GF-D8 (cell line): ENCODE measurements around the gene FITM1.

Experiments used
- DNase-seq: peaks from one replicate; lab custom pipeline; 2025; lab: John Stamatoyannopoulos, UW

Gene FITM1

GRCh38 chr14:24119691-24120090 lies 10.8 kb upstream of the FITM1 start:
- DNase-seq: no peak

GRCh38 chr14:24121210-24121609 lies 9.2 kb upstream of the FITM1 start:
- DNase-seq: no peak

GRCh38 chr14:24122416-24122815 lies 8.0 kb upstream of the FITM1 start:
- DNase-seq: no peak

DNA sequence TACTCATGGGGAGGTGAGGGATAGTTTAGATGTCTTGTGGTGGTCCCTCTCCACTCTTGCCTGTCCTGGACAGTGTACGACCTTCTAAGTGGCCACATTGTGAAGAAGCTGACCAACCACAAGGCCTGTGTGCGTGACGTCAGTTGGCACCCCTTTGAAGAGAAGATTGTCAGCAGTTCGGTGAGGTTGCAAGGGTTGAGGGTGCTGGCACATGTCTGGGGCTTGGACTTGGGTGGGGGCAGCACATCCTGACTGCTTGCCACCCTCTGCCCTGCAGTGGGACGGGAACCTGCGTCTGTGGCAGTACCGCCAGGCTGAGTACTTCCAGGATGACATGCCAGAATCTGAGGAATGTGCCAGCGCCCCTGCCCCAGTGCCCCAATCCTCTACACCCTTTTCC lies 7.6 kb upstream of the FITM1 start:
- no peak for DNase-seq

DNA sequence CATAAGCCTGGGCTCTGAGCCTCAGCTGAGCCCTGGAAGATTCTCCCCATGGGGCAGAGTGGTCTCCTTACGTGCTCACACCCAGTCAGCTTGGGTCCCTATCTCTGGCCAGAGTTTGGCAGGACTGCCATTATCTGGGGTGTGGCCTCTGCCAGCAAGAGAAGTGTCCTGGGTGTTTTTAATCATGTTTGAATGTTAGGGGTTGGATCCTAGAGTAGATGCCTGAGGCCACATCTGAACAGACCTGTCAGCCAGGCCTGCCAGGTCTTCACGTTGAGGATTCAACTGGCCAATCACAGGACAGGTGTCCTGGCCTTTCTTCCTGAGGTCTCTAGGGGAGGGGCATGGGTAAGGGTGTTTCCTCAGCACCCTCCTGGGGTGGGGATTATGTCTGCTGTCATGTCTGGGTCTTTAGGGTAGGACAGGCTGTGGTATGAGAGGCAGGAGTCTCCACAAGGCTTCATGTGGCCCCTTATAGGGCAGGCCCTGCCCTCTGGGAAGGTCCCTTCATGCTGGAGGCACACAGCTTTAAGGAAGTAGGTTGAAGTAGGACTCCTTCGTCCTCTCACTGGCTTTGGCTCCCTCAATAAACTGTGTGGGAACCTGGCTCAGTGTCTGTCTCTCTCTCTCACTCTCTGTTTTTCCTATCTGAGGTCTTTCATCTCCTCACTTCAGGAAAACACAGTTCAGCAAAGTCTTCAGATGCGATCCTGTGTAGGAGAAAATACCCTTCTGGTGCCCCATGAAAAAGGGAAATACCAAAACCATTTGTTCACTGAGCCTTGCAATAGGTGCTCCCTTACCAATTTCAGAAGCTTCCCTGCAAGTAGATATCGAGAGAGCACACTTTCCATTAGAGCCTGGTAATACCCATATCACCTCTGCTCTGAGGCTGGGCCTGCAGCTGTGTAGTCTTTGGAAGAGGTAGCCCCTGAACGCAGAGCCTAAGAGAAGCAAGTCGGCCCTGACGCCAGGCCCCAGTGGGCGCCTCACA lies 6.7 kb upstream of the FITM1 start:
- no peak for DNase-seq

- DNase-seq: no peak
These were observed 3.5 kb upstream of the FITM1 start for GRCh38 chr14:24126939-24127338.

DNA sequence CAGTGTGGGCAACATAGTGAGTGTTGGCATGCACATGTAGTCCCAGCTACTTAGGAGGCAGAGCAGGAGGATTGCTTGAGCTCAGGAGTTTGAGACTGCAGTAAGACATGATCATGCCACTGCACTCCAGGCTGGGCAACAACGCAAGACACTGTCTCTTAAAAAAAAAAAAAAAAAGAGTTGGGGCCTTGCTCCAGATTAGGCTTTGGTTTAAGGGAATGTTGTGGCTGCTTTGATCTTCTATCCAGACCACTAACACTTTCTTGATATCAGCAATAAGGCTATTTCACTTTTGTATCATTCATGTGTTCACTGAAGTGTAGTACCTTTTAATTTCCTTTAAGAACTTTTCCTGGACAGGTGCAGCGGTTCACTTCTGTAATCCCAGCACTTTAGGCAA lies 2.8 kb upstream of the FITM1 start:
- no peak for DNase-seq

GRCh38 chr14:24129410-24129998 lies 955 bp upstream of the FITM1 start:
- no peak for DNase-seq

- no peak for DNase-seq
These were observed 474 bp downstream of the FITM1 start for GRCh38 chr14:24130717-24131548.

DNA sequence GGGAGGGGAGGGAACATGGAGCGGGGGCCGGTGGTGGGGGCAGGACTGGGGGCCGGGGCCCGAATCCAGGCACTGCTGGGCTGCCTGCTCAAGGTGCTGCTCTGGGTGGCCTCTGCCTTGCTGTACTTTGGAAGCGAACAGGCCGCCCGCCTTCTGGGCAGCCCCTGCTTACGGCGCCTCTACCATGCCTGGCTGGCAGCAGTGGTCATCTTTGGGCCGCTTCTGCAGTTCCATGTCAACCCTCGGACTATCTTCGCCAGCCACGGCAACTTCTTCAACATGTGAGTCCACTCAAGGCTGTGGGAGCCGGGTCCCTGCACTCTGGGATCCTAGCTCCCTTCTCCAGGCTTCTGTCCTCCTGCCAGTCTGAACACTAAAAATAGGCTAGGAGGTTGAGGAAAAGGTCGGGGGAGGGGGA lies 1.1 kb downstream of the FITM1 start:
- DNase-seq: no peak

DNA sequence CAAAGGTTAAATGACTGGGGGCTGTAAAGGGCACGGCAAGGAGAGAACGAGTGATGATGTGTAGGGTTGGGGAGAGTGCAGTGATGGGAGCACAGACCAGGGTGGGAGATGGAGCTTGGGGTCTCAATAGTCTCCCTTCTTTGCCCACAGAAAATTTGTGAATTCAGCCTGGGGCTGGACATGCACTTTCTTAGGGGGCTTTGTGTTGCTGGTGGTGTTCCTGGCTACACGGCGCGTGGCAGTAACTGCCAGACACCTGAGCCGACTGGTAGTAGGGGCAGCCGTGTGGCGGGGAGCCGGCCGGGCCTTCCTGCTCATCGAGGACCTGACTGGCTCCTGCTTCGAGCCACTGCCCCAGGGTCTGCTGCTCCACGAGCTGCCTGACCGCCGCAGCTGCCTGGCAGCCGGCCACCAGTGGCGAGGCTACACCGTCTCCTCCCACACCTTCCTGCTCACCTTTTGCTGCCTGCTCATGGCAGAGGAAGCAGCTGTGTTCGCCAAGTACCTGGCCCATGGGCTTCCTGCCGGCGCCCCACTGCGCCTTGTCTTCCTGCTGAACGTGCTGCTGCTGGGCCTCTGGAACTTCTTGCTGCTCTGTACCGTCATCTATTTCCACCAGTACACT lies 1.7 kb downstream of the FITM1 start:
- no peak for DNase-seq

DNA sequence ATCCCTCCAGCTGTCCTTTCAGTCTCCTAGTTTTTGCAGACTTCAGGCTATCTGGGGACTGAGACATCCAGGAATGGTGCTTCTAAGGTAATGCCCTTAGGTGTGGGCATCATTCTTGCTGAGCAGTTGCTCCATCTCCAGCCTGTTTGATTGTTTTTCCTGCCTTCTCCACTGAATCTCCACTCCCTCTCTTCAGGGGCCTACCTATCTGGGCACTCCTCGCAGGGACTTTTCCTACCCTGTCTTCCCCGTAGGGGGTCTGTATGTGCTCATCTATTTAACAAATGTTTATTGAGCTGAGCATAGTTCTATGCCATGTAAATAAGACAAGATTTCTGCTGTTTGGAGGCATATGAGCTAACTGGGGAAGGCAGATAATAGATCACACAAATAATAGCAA lies 2.5 kb downstream of the FITM1 start:
- DNase-seq: no peak

- DNase-seq: no peak
These were observed 3.3 kb downstream of the FITM1 start for GRCh38 chr14:24133735-24134134.

GRCh38 chr14:24135584-24135833 lies 5.0 kb downstream of the FITM1 start:
- no peak for DNase-seq

DNA sequence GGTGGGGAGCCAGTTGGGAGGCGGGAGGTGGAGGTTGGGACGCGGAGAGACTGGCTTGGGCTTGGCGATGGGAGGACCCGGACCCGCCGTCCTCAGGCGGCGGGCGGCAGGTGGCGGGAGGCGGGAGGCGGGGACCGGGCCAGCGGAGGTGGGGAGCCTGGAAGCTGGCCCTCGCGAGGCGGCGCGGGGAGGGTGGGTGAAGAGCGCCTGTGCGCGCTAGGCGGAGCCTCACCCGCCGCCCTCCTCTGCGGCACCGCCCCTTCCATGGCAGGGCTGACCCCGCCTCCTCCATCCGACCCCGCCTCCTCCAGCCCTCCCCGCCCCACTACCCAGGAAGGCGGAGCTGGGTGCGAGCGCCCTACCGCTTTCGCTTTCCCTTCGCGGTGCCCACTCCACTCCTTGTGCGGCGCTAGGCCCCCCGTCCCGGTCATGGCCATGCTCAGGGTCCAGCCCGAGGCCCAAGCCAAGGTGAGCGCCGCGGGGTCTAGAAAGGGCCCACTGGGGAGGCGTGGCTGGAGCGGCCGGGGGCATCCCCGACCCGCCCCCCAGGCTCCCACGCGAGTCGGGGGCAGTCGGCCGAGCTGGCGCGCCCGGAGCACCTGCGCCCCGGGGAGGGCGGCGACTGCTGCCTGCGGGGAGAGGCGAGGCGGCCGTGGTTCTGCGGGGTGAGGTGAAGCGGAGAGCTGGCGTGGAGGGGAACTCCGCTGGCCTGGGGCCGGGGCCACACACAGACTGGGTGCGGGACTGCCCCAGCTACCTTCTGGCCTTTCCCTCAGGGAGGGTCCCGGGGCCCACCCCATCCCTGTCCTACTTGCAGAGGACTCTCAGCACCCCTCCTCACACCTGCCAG lies 5.6 kb downstream of the FITM1 start, which contains the start of gene PSME1:
Gene PSME1 (plus strand): TSS at position 361 of the 850 bp plus-strand sequence. CDS start 69 bp downstream, at position 430.
- peak; percentile 67 for DNase-seq

DNA sequence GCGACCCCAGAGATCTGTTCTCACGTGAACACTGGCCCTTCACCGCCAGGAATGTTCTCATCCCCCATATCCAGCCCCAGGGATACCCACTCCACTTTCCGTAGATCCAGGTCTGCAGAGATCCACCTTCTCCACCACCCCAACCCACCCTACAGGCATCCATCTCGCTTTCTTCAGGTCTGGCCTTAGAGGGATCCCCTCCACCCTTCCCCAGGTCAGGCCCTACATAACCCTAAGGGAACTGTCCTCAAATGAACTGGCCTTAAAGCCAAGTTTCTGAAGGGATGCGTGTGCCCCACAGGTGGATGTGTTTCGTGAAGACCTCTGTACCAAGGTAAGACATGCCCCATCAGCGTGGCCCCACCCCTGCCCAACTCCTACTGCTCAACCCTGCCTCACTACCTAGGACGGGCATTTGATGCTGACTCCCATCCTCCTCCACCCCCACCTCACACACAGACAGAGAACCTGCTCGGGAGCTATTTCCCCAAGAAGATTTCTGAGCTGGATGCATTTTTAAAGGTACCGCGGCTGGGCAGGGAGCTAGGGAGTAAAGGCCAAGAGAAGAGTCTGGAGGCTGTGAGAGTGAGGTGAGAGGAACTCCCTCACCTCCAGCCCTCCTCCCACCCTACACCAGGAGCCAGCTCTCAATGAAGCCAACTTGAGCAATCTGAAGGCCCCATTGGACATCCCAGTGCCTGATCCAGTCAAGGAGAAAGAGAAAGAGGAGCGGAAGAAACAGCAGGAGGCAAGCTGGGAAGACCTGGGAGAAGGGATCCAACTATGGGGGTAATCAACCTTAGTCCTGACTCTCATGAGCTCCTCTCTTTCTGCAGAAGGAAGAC lies 6.4 kb downstream of the FITM1 start:
- no peak for DNase-seq

DNA sequence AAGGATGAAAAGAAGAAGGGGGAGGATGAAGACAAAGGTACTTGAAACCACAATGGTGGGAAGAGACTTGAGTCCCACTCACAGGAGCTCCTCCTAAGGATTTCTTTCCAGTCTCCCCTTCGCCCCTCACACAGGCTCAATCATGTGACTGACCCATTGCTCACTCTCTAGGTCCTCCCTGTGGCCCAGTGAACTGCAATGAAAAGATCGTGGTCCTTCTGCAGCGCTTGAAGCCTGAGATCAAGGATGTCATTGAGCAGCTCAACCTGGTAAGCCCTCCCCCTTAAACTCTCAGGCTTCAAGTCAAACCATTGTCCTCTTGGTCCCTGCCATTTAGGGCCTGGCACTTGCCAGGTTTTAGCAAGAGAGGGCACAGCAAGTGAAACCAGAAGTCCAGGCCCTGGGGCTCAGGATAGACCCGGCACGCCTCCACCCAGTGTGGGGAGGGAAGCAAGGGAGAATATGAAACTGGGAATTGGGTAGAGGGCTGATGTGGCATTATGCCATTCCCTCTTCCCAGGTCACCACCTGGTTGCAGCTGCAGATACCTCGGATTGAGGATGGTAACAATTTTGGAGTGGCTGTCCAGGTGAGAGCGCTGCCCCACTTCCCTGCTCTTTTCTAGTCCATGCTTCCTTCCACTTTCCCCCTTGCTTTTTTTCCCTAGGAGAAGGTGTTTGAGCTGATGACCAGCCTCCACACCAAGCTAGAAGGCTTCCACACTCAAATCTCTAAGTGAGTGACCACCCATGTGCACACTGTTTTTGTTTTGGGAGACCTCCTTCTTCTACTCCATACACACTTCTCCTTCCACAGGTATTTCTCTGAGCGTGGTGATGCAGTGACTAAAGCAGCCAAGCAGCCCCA lies 7.3 kb downstream of the FITM1 start:
- no peak for DNase-seq

- no peak for DNase-seq
These were observed 8.2 kb downstream of the FITM1 start for GRCh38 chr14:24138396-24139271.
